IMR-90 (cell line): ENCODE data around the gene CYB5RL. TPM values are rescaled to one million over a fixed set of nuclear protein-coding genes. Genes with fewer than 3 reads are reported as not detected.

Source experiments
- ATAC-seq: fragments of 200-7000 bp; cut with Tn5 transposase; 2 replicates; pipeline ENCODE4 v1.9.1; 2020; ENCODE audit warnings: low read depth, mild to moderate bottlenecking, moderate library complexity
- BruUV-seq: library from RNA; stranded (reverse); fragments of 400-500 nt; replicated peaks from 2 replicates; lab custom pipeline; 2021; lab: Mats Ljungman, UMichigan
- CTCF ChIA-PET: fragments of 300-600 bp; formaldehyde crosslinking; extraction: SDS; loops from one replicate; lab custom pipeline; 2021; ENCODE audit warnings: antibody characterized with exemption; lab: Yijun Ruan, JAX
- POLR2A ChIA-PET: fragments of 300-600 bp; sonication (Branson Sonifier 250); formaldehyde crosslinking; loops from one replicate; lab custom pipeline; 2022; ENCODE audit warnings: antibody characterized with exemption; ENCODE audit not compliant: unreplicated experiment; lab: Charles Lee
- DNase-seq: peaks from one replicate; pipeline ENCODE4 v3.0.0; 2013
- H2AFZ ChIP-seq: replicated peaks from 2 replicates; pipeline ENCODE3; 2013; ENCODE audit warnings: low read length, mild to moderate bottlenecking; ENCODE audit not compliant: poor library complexity
- H2AK5ac ChIP-seq: 2 replicates; pipeline ENCODE4 v1.6.1; 2013; ENCODE audit warnings: low read depth, low read length, inconsistent platforms
- H2AK9ac ChIP-seq: replicated peaks from 2 replicates; pipeline ENCODE3; 2013; ENCODE audit warnings: mild to moderate bottlenecking, low read depth, low read length, moderate library complexity; ENCODE audit not compliant: poor library complexity
- H2BK120ac ChIP-seq: 2 replicates; pipeline ENCODE4 v1.6.1; 2013; ENCODE audit warnings: low read depth, low read length, inconsistent platforms
- H2BK15ac ChIP-seq: 3 replicates; pipeline ENCODE4 v1.6.1; 2013; ENCODE audit warnings: low read depth, low read length, inconsistent platforms
- H2BK20ac ChIP-seq: 2 replicates; pipeline ENCODE4 v1.6.1; 2013; ENCODE audit warnings: low read depth, mild to moderate bottlenecking, inconsistent platforms, low read length, moderate library complexity
- H2BK5ac ChIP-seq: 2 replicates; pipeline ENCODE4 v1.6.1; 2013; ENCODE audit warnings: mild to moderate bottlenecking, low read depth, low read length, inconsistent platforms; ENCODE audit not compliant: poor library complexity, severe bottlenecking
- H3K14ac ChIP-seq: replicated peaks from 2 replicates; pipeline ENCODE4 v1.6.1; 2013; ENCODE audit warnings: low read depth, low read length, inconsistent platforms
- H3K18ac ChIP-seq: 2 replicates; pipeline ENCODE4 v1.6.1; 2013; ENCODE audit warnings: low read depth, low read length, control low read depth
- H3K23ac ChIP-seq: 2 replicates; pipeline ENCODE4 v1.6.1; 2013; ENCODE audit warnings: low read depth, low read length, inconsistent platforms
- H3K27ac ChIP-seq: 2 replicates; pipeline ENCODE4 v1.5.1; 2013; ENCODE audit warnings: mild to moderate bottlenecking, control low read depth, low read length; ENCODE audit not compliant: insufficient read depth
- H3K27me3 ChIP-seq: 2 replicates; pipeline ENCODE4 v1.6.1; 2013; ENCODE audit warnings: low read length; ENCODE audit not compliant: control insufficient read depth, insufficient read depth
- H3K36me3 ChIP-seq: 2 replicates; pipeline ENCODE4 v1.6.1; 2013; ENCODE audit warnings: low read length, mixed read lengths; ENCODE audit not compliant: control insufficient read depth, insufficient read depth
- H3K4ac ChIP-seq: 2 replicates; pipeline ENCODE4 v1.6.1; 2013; ENCODE audit warnings: low read depth, low read length, inconsistent platforms
- H3K4me1 ChIP-seq: 2 replicates; pipeline ENCODE4 v1.6.1; 2013; ENCODE audit warnings: low read length, mixed read lengths; ENCODE audit not compliant: control insufficient read depth, insufficient read depth
- H3K4me2 ChIP-seq: 2 replicates; pipeline ENCODE4 v1.6.1; 2013; ENCODE audit warnings: low read depth, mild to moderate bottlenecking, control low read depth, low read length, moderate library complexity
- H3K4me3 ChIP-seq: 2 replicates; pipeline ENCODE4 v1.5.1; 2013; ENCODE audit warnings: low read depth, mild to moderate bottlenecking, control low read depth, low read length, moderate library complexity; ENCODE audit not compliant: insufficient read depth
- H3K56ac ChIP-seq: 2 replicates; pipeline ENCODE4 v1.6.1; 2013; ENCODE audit warnings: low read length, inconsistent platforms; ENCODE audit not compliant: insufficient read depth; ENCODE audit errors: extremely low read depth
- H3K79me1 ChIP-seq, 2 experiments: 2 replicates each; pipeline ENCODE4 v1.6.1; 2013; ENCODE audit warnings: low read length in 2 of 2, inconsistent platforms in 1 of 2, low read depth in 1 of 2
- H3K9ac ChIP-seq: 2 replicates; pipeline ENCODE4 v1.6.1; 2013; ENCODE audit warnings: low read depth, low read length, control low read depth
- H3K9me1 ChIP-seq: 2 replicates; pipeline ENCODE4 v1.6.1; 2013; ENCODE audit warnings: low read length, inconsistent platforms; ENCODE audit not compliant: insufficient read depth
- H3K9me3 ChIP-seq: 2 replicates; pipeline ENCODE4 v1.6.1; 2013; ENCODE audit warnings: low read length; ENCODE audit not compliant: control insufficient read depth, insufficient read depth
- H4K20me1 ChIP-seq: 2 replicates; pipeline ENCODE4 v1.6.1; 2013; ENCODE audit warnings: low read length, inconsistent platforms; ENCODE audit not compliant: insufficient read depth
- H4K5ac ChIP-seq: 2 replicates; pipeline ENCODE4 v1.6.1; 2013; ENCODE audit warnings: mild to moderate bottlenecking, low read depth, low read length, control low read depth
- H4K8ac ChIP-seq, 2 experiments: 2 replicates each; pipeline ENCODE4 v1.6.1; 2013; ENCODE audit warnings: low read depth in 2 of 2, low read length in 2 of 2, control low read depth in 1 of 2, inconsistent platforms in 1 of 2
- H4K91ac ChIP-seq: 2 replicates; pipeline ENCODE4 v1.6.1; 2013; ENCODE audit warnings: low read depth, low read length, inconsistent platforms; ENCODE audit not compliant: insufficient read depth
- CHD1 ChIP-seq: IDR thresholded peaks from 2 replicates; pipeline ENCODE4 v1.6.1; 2012; ENCODE audit warnings: low read depth, low read length, improper control_type of control experiment
- FOS ChIP-seq: fragments of 150-350 bp; IDR thresholded peaks from 2 replicates; pipeline ENCODE4 v1.6.1; 2016; ENCODE audit warnings: low read depth, low read length
- MAFK ChIP-seq: IDR thresholded peaks from 2 replicates; pipeline ENCODE4 v1.6.1; 2012; ENCODE audit warnings: low read depth, low read length, improper control_type of control experiment
- MAZ ChIP-seq: IDR thresholded peaks from 2 replicates; pipeline ENCODE4 v1.6.1; 2012; ENCODE audit warnings: low read depth, mild to moderate bottlenecking, low read length, improper control_type of control experiment, moderate library complexity, borderline replicate concordance
- RCOR1 ChIP-seq: IDR thresholded peaks from 2 replicates; pipeline ENCODE4 v1.6.1; 2012; ENCODE audit warnings: mild to moderate bottlenecking, low read length, improper control_type of control experiment; ENCODE audit not compliant: insufficient replicate concordance
- RFX5 ChIP-seq: IDR thresholded peaks from 2 replicates; pipeline ENCODE4 v1.8.0; 2012; ENCODE audit warnings: low read depth, mild to moderate bottlenecking, low read length, moderate library complexity
- WGBS, 2 experiments: methylation state at CpG; one replicate each; pipeline versions ENCODE4 v1.1.5 to v1.1.7; 2013; ENCODE audit warnings: missing lambda C conversion rate in 2 of 2; ENCODE audit not compliant: insufficient read length in 1 of 2; ENCODE audit errors: extremely low coverage in 2 of 2; 5-methylcytosine and 5-hydroxymethylcytosine counted together
- dilution Hi-C: fragments of 300-500 bp; cut with HindIII; formaldehyde crosslinking; loops from one replicate; pipeline ENCODE4 v1.14.3; 2018; ENCODE audit warnings: low sequenced_read_pairs; ENCODE audit not compliant: unreplicated experiment
- in situ Hi-C: fragments of 300-500 bp; cut with MboI; formaldehyde crosslinking; loops from 3 replicates; pipeline ENCODE4 v1.14.3; 2019; ENCODE audit warnings: low sequenced_read_pairs, inconsistent platforms, mixed read lengths
- intact Hi-C: fragments of 100-400 bp; cut with micrococcal nuclease; formaldehyde crosslinking; loops from 2 replicates; pipeline ENCODE4 v1.10.0; 2022
- polyA plus RNA-seq, 3 experiments: library from polyadenylated mRNA; depleted of rRNA; stranded (reverse); fragments of >200 nt; gene quantifications; 2 replicates each; pipeline ENCODE4 v1.2.3, GENCODE V29; 2012; ENCODE audit warnings: low replicate concordance in 1 of 3
- total RNA-seq: library from RNA; depleted of rRNA; stranded (reverse); fragments of >200 nt; gene quantifications from 2 replicates; pipeline ENCODE4 v1.2.3, GENCODE V29; 2012

The CYB5RL gene
- total and polyA plus RNA-seq, 2 of the 4 experiments (the other 2 are of a cell fraction), result 3.8 to 4.3 TPM

- H3K18ac ChIP-seq, result no peak overlapping the region
- no TSS peak for BruUV-seq
- ChIA-PET POLR2A (no interaction called here), CTCF (no interaction called here)
- no peak overlapping the region for H2AK9ac ChIP-seq
- H3K27me3 ChIP-seq, result peaks cover 8% of the 10 kb centered on the region; the same call in 1 of the 2 replicates
- no peak overlapping the region for H3K4me3 ChIP-seq
- H3K4me2 ChIP-seq, result no peak overlapping the region
- no peak overlapping the region for H4K5ac ChIP-seq
- intact Hi-C loops (no loop called here), in situ Hi-C loops (no loop called here), dilution Hi-C loops (no loop called here)
- no peak overlapping the region for H2AFZ ChIP-seq
- H3K27ac ChIP-seq, result no peak overlapping the region
- no peak overlapping the region for H2BK5ac ChIP-seq
- H2AK5ac ChIP-seq, result no peak overlapping the region
- H4K20me1 ChIP-seq, result no peaks in the 10 kb centered on the region
- no peak overlapping the region for H3K4ac ChIP-seq
- H3K9ac ChIP-seq, result no peak overlapping the region
- DNase-seq, result no peak
- no peak overlapping the region for H3K14ac ChIP-seq
- no peak overlapping the region for H3K56ac ChIP-seq
- H2BK120ac ChIP-seq, result no peak overlapping the region
- H3K79me1 ChIP-seq, result no peaks in the 10 kb centered on the region
- H4K8ac ChIP-seq, result no peak overlapping the region
- no peak overlapping the region for H3K23ac ChIP-seq
- TF ChIP-seq FOS (no peak), MAZ (no peak), CHD1 (no peak), RCOR1 (no peak), MAFK (no peak), RFX5 (no peak)
- H3K4me1 ChIP-seq, result peaks cover 3% of the 10 kb centered on the region
- ATAC-seq, result no peak
- WGBS, 2 experiments, result no CpG with 5 or more reads among the region's 5 CpGs
- H2BK15ac ChIP-seq, result no peak overlapping the region
- H3K9me1 ChIP-seq, result peaks cover 8% of the 10 kb centered on the region; the same call in 1 of the 2 replicates
- no peaks in the 10 kb centered on the region for H3K9me3 ChIP-seq
- no peak overlapping the region for H4K91ac ChIP-seq
- H3K36me3 ChIP-seq, result no peaks in the 10 kb centered on the region
- H2BK20ac ChIP-seq, result no peak overlapping the region
These were observed 36.3 kb downstream of the CYB5RL start for GRCh38 chr1:54163573-54163972.
